Panc1 (cell line): ENCODE measurements around the gene OTOGL. TPM values are rescaled to one million over a fixed set of nuclear protein-coding genes. Genes with fewer than 3 reads are reported as not detected.

ENCODE experiments used
- ATAC-seq: fragments of 200-7000 bp; cut with Tn5 transposase; 2 replicates; pipeline ENCODE4 v1.9.1; 2020; ENCODE audit warnings: mild to moderate bottlenecking, moderate library complexity
- BruUV-seq: library from RNA; stranded (reverse); fragments of 400-500 nt; replicated peaks from 2 replicates; lab custom pipeline; 2021; lab: Mats Ljungman, UMichigan
- CTCF ChIA-PET: fragments of 300-600 bp; sonication (Branson Sonifier 250); formaldehyde crosslinking; loops from one replicate; lab custom pipeline; 2022; ENCODE audit warnings: antibody characterized with exemption; lab: Charles Lee
- POLR2A ChIA-PET: fragments of 300-600 bp; sonication (Branson Sonifier 250); formaldehyde crosslinking; loops from one replicate; lab custom pipeline; 2022; ENCODE audit warnings: antibody characterized with exemption; lab: Charles Lee
- DNase-seq: peaks from one replicate; pipeline ENCODE4 v3.0.0-alpha.2; 2010; ENCODE audit warnings: low read depth, low spot score
- H3K27ac ChIP-seq: 2 replicates; pipeline ENCODE4 v1.5.1; 2011; ENCODE audit warnings: mild to moderate bottlenecking, low read length, inconsistent platforms
- H3K27me3 ChIP-seq: fragments of 200-500 bp; sonication (Bioruptor generic); 2 replicates; pipeline ENCODE4 v1.6.0; 2014; ENCODE audit warnings: low read length, inconsistent platforms; ENCODE audit not compliant: control insufficient read depth, insufficient read depth
- H3K36me3 ChIP-seq: fragments of 200-500 bp; sonication (Bioruptor generic); 2 replicates; pipeline ENCODE4 v1.5.1; 2014; ENCODE audit warnings: inconsistent platforms, mild to moderate bottlenecking, low read length, moderate library complexity; ENCODE audit not compliant: control insufficient read depth, insufficient read depth
- H3K4me1 ChIP-seq: 2 replicates; pipeline ENCODE4 v1.5.1; 2011; ENCODE audit warnings: inconsistent platforms, mild to moderate bottlenecking, low read length, moderate library complexity; ENCODE audit not compliant: control insufficient read depth, insufficient read depth
- H3K4me3 ChIP-seq, 2 experiments: 2 replicates each; pipeline ENCODE4 v1.5.1; 2011 to 2012; ENCODE audit warnings: low read depth in 2 of 2, low read length in 2 of 2, mild to moderate bottlenecking in 2 of 2, inconsistent platforms in 1 of 2, moderate library complexity in 1 of 2
- H3K9me3 ChIP-seq: fragments of 200-500 bp; sonication (Bioruptor generic); 2 replicates; pipeline ENCODE4 v1.5.1; 2014; ENCODE audit warnings: low read depth, mild to moderate bottlenecking, inconsistent platforms, low read length, moderate library complexity; ENCODE audit not compliant: control insufficient read depth, insufficient read depth
- POLR2AphosphoS5 ChIP-seq: IDR thresholded peaks from 2 replicates; pipeline ENCODE4 v1.6.1; 2012; ENCODE audit warnings: mild to moderate bottlenecking, low read depth, low read length, moderate library complexity
- REST ChIP-seq, 2 experiments: IDR thresholded peaks; 2 replicates each; pipeline ENCODE4 v1.6.1; 2011 to 2012; ENCODE audit warnings: low read depth in 2 of 2, control low read depth in 1 of 2, low read length in 1 of 2, mild to moderate bottlenecking in 1 of 2, moderate library complexity in 1 of 2; ENCODE audit not compliant: insufficient read depth in 1 of 2
- SIN3A ChIP-seq: IDR thresholded peaks from 2 replicates; pipeline ENCODE4 v1.6.1; 2012; ENCODE audit warnings: low read depth, mild to moderate bottlenecking, low read length, moderate library complexity, borderline replicate concordance; ENCODE audit not compliant: insufficient read depth
- TCF7L2 ChIP-seq: IDR thresholded peaks from 2 replicates; pipeline ENCODE4 v1.6.1; 2011; ENCODE audit warnings: mild to moderate bottlenecking, low read depth, low read length, inconsistent platforms
- in situ Hi-C: cut with HindIII; loops from 2 replicates; pipeline ENCODE4 v1.10.0; 2016; ENCODE audit warnings: low sequenced_read_pairs, low pct_unique_long_range_greater_than_20kb
- intact Hi-C: fragments of 100-400 bp; cut with micrococcal nuclease; formaldehyde crosslinking; loops from one replicate; pipeline ENCODE4 v1.10.0; 2022; ENCODE audit not compliant: unreplicated experiment
- total RNA-seq: library from RNA; stranded (reverse); gene quantifications from one replicate; pipeline ENCODE4 v1.2.1, GENCODE V29; 2021; ENCODE audit not compliant: unreplicated experiment
- TF ChIP-seq, protein P1 (sequence below): fragments of 450-650 bp; IDR thresholded peaks from 2 replicates; pipeline ENCODE4 v1.5.1; 2017; ENCODE audit warnings: mild to moderate bottlenecking

OTOGL gene
- total RNA-seq, 1 experiment from 2014 or later = not detected

DNA sequence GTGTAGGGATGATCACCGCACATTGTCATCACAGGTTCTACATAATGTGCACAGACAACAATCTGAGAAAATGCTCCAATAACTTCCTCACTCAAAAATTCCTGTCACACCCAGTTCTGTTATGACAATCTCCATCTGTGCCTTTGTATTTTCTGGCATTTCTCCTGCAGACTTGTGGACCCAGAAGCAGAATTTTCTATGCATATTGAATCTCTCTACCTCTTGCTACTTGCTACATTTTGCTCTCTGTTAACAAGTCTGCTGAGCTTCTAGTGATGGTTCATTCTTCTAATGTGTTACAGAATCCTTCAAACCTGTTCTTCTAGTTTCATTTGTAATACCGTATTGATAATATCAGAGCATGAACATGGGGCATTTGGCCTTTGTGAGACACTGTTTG, 216.9 kb downstream of the OTOGL start:
- no peaks in the 10 kb centered on the region for H3K4me1 ChIP-seq
- POLR2A ChIA-PET = no interaction called here
- no peak for ATAC-seq
- H3K36me3 ChIP-seq = no peaks in the 10 kb centered on the region; the same call in 1 of the 2 replicates
- CTCF ChIA-PET = no interaction called here
- TF ChIP-seq TCF7L2 (no peak), SIN3A (no peak), POLR2AphosphoS5 (no peak), REST (IDR thresholded peaks at IDR 0.05; ENCODE audit: insufficient read depth in 1 of 2, low read depth in 2 of 2, low read length in 1 of 2) (no peak)
- TF ChIP-seq, protein P1, sequence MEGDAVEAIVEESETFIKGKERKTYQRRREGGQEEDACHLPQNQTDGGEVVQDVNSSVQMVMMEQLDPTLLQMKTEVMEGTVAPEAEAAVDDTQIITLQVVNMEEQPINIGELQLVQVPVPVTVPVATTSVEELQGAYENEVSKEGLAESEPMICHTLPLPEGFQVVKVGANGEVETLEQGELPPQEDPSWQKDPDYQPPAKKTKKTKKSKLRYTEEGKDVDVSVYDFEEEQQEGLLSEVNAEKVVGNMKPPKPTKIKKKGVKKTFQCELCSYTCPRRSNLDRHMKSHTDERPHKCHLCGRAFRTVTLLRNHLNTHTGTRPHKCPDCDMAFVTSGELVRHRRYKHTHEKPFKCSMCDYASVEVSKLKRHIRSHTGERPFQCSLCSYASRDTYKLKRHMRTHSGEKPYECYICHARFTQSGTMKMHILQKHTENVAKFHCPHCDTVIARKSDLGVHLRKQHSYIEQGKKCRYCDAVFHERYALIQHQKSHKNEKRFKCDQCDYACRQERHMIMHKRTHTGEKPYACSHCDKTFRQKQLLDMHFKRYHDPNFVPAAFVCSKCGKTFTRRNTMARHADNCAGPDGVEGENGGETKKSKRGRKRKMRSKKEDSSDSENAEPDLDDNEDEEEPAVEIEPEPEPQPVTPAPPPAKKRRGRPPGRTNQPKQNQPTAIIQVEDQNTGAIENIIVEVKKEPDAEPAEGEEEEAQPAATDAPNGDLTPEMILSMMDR = no peak
- intact Hi-C loops (no loop called here), in situ Hi-C loops (no loop called here)
- no peaks in the 10 kb centered on the region for H3K9me3 ChIP-seq
- no peak for DNase-seq
- BruUV-seq = no TSS peak
- no peak overlapping the region for H3K27ac ChIP-seq
- no peak overlapping the region for H3K4me3 ChIP-seq
- H3K27me3 ChIP-seq = no peaks in the 10 kb centered on the region

DNA sequence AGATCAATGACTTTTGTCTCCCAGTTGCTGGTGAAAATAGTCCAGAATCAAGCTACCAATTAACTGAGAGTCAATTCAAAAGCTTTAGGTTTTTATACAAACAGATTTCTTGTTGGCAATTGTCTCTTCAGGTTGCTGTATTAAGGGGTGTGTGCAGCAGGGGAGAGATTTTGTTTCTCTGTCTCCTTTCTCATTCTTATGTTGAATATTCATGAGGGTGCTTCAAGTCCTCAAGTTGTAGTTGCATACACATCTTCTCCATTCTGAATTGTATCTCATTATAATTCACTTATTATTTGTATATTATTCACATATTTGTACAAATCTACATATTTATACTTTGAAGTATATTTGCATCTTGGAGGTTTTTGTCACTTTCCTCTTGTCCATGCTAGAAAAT, 218.0 kb downstream of the OTOGL start:
- Histone ChIP-seq H3K4me1 (no peaks in the 10 kb centered on the region), H3K27ac (no peak overlapping the region), H3K36me3 (no peaks in the 10 kb centered on the region), H3K4me3 (no peak overlapping the region), H3K9me3 (no peaks in the 10 kb centered on the region), H3K27me3 (no peaks in the 10 kb centered on the region)
- DNase-seq = no peak
- ChIA-PET POLR2A (no interaction called here), CTCF (no interaction called here)
- no TSS peak for BruUV-seq
- in situ Hi-C loops = no loop called here
- TF ChIP-seq SIN3A (no peak), TCF7L2 (no peak), POLR2AphosphoS5 (no peak), REST (IDR thresholded peaks at IDR 0.05; ENCODE audit: insufficient read depth in 1 of 2, low read depth in 2 of 2, low read length in 1 of 2) (no peak)
- TF ChIP-seq, protein P1 = no peak
- intact Hi-C loops = no loop called here
- ATAC-seq = no peak
